HG03139 (cell line): ENCODE data around the gene PIP5K1C.

Source experiments
- ATAC-seq: cut with Tn5 transposase; IDR thresholded peaks from one replicate; pipeline ENCODE4 v1.9.1; 2021; ENCODE audit not compliant: unreplicated experiment

PIP5K1C gene

GRCh38 chr19:3611841-3612240 lies 88.4 kb downstream of the PIP5K1C start:
- no peak for ATAC-seq

DNA sequence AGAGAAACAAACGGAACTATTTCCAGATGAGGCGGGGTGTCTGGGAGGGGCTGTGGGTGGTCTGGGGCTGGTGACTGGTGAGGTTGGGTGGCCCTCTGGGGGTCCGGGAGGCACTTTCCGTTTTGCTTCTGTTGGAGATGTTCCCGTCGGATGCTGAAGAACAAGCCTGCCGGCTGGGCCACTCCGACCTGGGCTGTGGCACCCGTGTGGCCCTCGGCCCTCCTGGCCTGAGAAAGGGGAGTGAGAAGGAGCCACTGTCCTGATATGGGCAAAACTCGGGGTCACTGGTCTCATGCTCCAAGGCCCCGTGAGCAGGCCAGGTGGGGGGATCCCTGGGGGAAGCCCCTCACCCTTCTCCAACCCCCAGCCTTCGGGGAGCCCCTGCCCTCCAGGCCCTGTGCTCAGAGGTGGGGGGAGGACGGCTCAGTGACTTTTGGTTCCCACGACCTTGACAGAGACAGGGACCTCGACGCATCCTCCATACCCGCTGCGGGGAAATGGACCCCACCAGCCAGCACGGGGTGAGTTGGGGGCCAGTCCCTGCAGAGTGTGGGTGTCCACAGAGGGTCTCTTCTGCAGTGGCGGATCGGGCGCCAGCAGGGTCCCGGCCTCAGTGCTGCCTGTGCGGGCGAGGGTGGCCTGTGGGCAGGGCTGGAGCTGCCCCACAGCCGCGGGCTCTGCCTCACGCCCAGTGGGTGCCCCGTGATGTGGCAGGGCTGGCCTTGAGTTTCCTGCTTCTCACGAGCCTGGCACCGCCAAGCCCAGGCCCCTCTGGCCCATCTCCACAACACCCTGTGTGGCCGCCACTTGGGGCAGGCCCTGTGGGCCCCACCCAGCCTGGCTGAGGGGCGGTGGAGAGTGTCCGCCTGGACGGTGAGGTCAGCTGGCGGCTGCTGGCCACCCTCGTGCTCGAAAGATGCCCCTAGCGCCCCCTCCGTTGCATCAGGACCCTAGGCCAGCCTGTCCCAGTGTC lies 89.2 kb downstream of the PIP5K1C start:
- no peak for ATAC-seq

- ATAC-seq: no peak
These were observed 90.2 kb downstream of the PIP5K1C start for GRCh38 chr19:3609779-3610719.

DNA sequence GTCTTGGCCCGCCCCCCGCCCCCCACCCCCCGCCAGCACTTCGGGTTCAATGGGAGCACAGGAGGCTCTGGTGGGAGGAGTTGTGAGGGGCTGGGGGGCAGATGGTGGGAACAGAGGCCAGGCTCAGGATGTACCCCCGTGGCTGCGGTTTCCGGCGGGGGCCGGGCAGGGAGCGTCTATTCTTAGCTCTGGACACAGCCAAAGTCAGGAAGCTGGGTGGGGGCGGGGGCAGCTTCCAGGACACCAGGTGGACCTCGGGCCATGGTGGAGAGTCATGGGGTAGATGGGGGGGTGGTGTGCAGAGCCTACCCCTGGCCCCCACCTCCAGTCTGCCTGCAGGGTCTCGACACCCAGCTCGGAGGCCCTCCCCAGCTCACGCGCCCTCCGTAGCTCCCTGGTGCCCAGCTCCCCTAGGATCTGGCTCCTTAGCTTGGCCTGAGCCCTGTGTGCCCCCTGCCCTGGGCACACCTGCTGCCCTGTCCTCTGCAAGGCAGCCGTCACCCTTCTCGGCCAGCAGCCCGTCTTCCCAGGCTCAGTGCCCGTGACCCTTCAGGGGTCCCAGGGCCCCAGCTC lies 91.4 kb downstream of the PIP5K1C start:
- ATAC-seq: no peak

DNA sequence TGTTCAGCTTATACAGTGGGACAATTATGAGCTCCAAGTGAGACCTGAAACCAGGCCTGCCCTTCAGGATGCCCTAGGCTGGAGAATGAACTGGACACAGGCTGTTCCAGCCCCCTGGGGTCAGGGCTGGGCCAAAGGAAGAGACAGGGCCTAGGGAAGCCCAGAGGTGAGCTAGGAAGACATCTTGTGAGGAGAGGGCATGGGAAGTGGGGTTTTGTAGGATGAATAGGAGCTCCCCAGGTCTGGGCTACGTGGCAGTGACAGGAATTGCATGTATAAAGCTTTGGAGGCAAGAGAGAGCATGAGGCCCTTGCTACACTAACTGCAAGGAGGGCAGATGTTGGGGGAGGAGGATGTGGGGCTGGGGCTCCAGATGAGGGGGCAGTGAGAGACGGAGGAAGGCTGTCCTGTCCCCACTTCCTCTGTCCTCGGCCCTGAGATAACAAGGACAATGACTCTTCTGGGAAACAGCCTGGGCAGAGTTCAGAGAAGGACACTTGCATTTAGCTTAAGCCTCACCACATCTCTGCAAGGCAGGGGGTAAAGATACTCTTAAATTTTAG lies 92.1 kb downstream of the PIP5K1C start:
- no peak for ATAC-seq

DNA sequence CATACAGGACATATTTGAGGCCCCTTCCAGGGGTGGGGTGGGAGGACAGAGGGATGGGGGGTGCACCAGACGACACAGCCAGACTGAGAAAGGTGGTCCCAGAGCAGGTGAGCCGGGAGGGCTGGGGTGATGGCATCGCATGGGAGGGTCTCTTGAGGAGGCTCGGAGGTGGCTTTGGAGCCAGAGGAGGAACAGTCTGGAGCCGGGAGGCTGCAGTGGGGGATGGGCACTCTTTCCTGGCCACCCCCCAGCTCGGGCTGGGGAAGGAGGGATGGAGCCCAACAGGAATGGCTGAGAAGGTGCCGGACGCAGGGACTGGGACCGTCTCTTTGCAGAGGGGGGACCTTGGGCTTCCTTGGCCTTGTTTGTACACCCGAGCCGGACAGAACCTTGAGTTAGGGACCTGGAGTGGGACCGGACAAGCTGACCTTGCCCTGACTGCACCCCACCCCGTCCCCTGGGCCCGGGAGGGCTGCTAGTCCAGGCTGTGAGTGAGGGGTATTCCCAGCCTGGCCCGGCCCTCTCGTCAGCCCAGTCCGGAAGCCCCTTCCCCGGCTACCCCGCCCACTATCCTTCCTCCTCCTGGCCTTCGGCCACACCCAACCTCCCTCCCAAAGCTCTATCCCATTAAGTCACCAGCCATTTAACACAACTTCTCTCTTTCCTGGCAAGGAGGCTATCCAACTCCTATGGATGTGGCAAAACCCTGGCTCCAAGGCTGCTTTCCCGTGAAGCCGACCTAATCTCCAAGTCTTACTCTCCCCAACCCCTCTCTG lies 92.8 kb downstream of the PIP5K1C start:
- ATAC-seq: no peak

- no peak for ATAC-seq
These were observed 93.5 kb downstream of the PIP5K1C start, which contains the start of gene TBXA2R for GRCh38 chr19:3606690-3607289. Gene TBXA2R (minus strand): TSS chr19:3606875. CDS start chr19:3600634, 6,241 bp downstream.

GRCh38 chr19:3606174-3606689 lies 94.0 kb downstream of the PIP5K1C start:
- no peak for ATAC-seq

GRCh38 chr19:3605770-3606169 lies 94.5 kb downstream of the PIP5K1C start:
- ATAC-seq: no peak

DNA sequence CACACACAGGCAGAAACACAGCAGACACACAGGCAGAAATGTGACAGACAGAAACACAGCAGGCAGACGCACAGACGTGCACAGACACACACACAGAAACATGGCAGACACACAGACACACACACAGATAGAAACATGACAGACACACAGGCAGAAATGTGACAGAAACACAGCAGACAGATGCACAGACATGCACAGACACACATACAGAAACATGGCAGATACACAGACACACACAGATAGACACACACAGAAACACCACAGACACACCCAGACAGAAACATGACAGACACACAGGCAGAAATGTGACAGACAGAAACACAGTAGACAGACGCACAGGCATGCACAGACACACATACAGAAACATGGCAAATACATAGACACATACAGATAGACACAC lies 94.9 kb downstream of the PIP5K1C start:
- ATAC-seq: no peak

DNA sequence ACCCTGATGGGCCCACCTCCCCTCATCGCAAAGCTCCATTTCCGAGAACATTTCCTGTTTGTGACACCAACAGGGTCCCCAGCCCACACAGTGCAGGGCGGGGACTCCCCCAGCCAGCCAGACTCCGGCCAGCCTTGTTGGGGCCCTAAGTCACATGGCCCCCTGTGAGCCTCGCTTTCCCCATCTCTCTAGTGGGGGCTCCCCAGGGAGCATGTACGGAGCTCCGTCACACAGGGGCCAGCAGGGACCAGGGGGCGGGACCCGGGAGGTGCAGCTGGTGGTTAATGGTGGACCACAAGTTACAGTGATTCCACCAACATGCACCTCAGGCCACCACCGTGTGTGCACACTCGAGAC lies 95.3 kb downstream of the PIP5K1C start:
- no peak for ATAC-seq

GRCh38 chr19:3604227-3604986 lies 95.9 kb downstream of the PIP5K1C start:
- ATAC-seq: no peak

GRCh38 chr19:3603121-3603811 lies 97.0 kb downstream of the PIP5K1C start:
- no peak for ATAC-seq

DNA sequence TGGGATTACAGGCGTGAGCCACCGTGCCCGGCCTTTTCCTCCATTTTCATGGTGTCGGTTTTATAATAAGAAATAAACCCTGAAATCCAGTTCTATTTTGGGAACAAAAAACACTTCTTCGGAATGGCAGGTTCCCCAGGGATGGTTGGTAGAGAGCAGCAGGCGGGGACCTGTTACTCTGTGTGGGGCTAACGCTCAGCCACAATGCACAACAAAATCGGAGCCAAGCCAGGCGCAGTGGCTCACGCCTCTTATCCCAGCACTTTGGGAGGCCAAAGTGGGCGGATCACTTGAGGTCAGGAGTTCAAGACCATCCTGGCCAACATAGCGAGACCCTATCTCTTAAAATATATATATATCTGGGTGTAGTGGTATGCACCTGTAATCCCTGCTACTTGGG lies 99.2 kb downstream of the PIP5K1C start:
- no peak for ATAC-seq

GRCh38 chr19:3599776-3600187 lies 100.5 kb downstream of the PIP5K1C start:
- ATAC-seq: no peak

- no peak for ATAC-seq
These were observed 104.7 kb downstream of the PIP5K1C start for GRCh38 chr19:3595521-3596061.

DNA sequence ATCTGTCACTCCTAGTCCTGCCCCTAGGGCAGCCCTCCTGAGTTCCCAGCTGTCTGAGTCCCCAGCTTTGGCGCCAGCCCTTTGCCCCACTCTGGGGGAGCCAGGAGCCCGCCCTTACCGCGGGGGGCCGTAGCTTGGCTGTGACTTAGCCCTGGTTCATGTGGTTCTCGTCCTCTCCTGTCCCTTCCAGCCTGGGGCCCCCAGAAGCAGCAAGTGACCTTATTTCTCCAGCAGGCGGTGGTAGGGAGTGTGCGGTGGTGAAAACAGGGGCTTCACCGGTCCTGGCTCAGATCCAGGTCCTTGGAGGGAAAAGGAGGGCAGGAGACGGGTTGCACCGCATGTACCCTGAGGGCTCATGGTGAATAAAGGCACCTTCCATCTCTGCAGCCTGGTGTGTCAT lies 107.1 kb downstream of the PIP5K1C start:
- no peak for ATAC-seq
